Dermis microvascular lymphatic vessel endothelial cell (primary cell): ENCODE data around the gene DTX2. TPM values are rescaled to one million over a fixed set of nuclear protein-coding genes. Genes with fewer than 3 reads are reported as not detected.
A peak's percentile ranks its signal among the peaks of the same experiment; 100 is the strongest.
"Not testable (repeated sequence)": the region's sequence is repeated elsewhere in the genome, so short reads cannot be mapped to it uniquely, and the experiment has no call there.

Experiments used
- DNase-seq, 2 donors: peaks; one replicate each; pipeline versions ENCODE4 v3.0.0 to v3.0.0-alpha.2; 2010; ENCODE audit warnings: low read depth in 2 of 2
- total RNA-seq: library from RNA; depleted of rRNA; stranded (reverse); fragments of >200 nt; gene quantifications from 2 replicates; pipeline ENCODE4 v1.2.1, GENCODE V29; 2014

The DTX2 gene
- total RNA-seq, 1 donor from 2014 or later = 4.1 TPM

DNA sequence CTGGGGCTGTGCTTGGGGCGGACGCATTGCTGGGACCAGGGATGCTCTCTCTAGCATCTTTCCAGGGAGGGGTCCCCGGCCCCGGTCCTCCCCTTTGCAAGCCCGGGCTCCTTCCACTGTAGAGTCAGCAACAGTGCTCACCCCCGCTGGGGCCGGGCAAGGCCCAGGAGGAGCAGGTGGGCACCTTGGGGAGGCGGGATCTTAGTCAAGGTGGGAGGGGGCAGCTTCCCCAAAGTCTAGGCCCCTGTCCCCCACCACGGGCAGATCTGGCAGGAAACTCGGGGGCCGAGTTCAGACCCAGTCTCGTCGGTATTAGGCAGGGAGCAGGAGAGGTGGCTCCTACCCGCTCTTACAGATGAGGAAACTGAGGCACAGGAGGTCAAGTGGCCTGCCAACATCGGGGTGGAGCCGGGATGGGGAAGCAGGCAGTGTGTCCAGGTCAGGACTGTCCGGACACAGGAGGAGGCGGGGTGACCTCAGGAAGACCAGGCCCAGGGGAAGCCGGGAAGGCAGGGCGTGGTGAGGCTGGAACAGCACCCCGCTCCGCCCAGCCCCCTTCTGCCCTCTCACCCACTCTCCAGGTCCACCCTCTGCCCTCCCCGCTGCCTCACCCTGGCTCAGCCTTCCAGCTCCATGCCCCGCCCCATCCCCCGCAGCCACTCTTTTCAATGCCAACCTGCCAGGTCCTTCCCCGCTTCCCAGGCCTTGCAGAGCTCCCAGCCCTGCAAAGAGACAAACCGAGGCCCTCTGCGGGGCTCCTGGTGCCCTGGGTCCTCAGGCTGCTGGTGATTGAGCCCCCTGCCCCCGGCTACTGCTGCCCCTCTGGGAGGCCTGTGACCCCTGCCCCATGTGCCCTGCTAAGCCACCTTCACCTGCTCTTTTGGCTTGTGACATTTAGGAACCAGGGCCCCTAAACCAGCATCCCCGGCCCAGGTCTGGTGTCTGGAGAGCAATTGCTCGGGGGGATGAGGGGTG lies 50.7 kb downstream of the DTX2 start:
- DNase-seq = not testable (repeated sequence)

DNA sequence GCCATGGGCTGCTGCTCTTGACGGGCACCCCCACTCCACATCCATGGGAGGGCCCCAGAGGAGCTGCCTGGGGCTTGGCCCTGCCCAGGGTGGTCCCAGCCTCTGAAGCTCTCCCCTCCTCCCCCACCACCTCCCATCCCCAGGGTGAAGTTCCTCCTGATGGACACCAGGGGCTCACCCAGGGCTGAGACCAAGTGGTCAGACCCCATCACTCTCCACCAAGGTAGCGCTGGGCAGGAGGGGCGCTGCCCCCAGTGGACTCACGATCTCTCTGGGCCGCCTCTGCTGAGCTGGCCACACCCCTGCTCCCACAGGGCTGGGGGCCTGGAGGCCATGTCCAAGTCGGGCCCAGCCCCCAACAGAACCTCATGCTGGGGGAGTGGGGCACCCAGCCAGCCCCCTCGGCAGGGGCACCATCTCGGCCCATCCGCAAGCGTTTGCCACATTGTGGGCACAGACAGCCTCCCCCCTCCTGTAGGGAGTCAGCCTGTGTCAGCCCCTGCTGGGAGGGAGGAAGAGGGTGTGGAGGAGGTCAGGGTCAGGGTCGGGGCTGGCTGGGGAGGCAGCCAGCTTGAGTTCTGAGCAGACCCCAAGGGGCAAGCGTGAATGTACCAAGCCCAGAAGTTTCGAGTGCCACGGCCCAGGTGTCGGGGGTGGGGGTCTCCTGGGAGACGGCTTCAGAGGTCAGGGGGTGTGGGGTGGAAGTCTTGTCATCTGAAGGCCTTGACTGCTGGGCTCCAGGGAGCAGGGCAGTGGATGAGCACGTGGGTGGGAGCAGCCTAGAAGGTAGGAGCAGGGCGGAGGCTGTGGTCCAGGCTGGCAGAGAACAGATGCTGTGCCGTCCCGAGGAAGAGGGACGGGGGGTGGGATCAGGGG lies 51.7 kb downstream of the DTX2 start:
- DNase-seq = peak in 1 of 2 donors; percentile 35

DNA sequence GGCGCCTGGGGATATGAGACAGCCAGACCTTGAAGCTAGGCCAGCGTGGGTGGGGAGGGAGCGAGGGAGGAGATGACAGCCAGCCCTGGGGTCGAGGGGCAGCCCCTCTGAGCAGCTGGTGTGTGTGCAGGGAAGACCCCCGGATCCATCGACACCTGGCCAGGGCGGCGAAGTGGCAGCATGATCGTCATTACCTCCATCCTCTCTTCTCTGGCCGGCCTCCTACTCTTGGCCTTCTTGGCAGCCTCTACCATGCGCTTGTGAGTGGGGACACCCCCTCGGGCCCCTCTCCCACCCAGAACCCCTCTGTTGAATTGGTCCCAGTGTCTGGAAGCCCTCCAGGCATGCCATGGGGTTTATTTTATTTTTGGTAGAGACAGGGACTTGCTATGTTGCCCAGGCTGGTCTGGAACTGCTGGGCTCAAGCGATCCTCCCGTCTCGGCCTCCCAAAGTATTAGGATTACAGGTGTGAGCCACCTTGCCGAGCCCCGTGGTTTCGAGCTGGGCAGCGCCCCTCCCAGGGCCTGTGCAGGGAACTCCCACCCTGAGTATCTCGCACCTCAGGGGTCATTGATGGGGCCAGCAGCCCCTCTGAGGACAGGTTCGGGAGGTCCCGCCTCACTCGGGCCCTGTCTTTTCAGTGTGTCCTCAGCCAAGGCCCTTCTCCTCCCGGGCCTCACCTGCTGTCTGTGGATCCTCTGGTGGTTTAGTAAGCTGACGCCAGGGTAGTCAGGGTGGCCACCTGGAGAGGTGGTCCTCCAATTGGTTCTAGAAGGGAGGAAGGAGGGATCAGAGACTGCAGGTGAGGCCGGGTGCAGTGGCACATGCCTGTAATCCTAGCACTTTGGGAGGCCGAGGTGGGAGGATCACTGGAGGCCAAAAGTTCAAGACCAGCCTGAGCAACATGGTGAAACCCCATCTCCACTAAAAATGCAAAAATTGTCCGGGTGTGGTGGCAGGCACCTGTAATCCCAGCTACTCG lies 52.6 kb downstream of the DTX2 start:
- no peak for DNase-seq

GRCh38 chr7:76514926-76515771 lies 53.6 kb downstream of the DTX2 start:
- no peak for DNase-seq

DNA sequence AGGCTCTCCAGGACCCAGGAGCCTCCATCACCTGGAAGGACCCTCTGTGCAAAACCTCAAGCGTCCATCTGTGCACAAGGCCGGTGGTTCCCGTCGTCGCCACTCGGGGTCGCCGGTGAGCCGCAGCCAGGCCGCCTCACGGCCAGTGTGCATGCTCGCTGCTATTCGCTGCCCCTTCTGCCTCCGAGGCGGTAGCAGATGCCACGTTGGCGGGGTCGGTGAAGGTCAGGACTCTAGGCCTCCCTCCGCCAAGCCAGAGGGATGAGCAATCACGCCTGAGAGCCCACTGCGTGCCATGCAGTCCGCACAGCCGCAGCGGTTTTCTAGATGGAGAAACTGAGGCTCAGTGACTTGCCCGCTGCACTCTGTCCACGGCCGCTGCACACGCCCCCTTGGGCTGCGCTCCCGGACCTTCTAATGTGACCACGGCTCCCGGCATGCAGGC lies 54.5 kb downstream of the DTX2 start:
- peak in 1 of 2 donors; percentile 40 for DNase-seq

GRCh38 chr7:76516932-76517331 lies 55.4 kb downstream of the DTX2 start:
- DNase-seq = not testable (repeated sequence)

GRCh38 chr7:76526183-76526582 lies 64.7 kb downstream of the DTX2 start:
- not testable (repeated sequence) for DNase-seq

- DNase-seq = not testable (repeated sequence)
Measured at GRCh38 chr7:76531643-76532042, 70.1 kb downstream of the DTX2 start.

DNA sequence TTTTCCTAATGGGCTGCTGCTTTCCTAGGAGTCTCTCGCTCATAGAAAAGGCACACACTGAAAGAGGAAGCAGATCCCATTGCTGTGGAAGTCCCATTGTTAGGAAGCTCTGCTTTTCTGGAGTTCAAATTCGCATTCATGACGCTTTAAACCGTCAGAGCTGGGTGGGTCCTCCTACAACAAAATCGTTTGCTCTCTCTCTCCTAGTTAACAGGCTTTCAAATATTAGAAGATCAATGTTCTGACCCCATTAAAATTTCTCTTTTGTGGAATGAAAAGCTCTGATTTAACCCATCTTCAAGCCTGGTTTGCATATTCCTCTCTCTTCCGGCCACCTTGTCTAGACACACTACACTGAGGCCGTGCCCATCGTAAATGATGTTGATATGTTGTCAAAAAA lies 81.7 kb downstream of the DTX2 start, which contains the start of gene SPDYE16:
Gene SPDYE16 (minus strand): TSS at position 101 of the 400 bp plus-strand sequence. CDS start 1,838 bp downstream, outside the sequence.
- not testable (repeated sequence) for DNase-seq

DNA sequence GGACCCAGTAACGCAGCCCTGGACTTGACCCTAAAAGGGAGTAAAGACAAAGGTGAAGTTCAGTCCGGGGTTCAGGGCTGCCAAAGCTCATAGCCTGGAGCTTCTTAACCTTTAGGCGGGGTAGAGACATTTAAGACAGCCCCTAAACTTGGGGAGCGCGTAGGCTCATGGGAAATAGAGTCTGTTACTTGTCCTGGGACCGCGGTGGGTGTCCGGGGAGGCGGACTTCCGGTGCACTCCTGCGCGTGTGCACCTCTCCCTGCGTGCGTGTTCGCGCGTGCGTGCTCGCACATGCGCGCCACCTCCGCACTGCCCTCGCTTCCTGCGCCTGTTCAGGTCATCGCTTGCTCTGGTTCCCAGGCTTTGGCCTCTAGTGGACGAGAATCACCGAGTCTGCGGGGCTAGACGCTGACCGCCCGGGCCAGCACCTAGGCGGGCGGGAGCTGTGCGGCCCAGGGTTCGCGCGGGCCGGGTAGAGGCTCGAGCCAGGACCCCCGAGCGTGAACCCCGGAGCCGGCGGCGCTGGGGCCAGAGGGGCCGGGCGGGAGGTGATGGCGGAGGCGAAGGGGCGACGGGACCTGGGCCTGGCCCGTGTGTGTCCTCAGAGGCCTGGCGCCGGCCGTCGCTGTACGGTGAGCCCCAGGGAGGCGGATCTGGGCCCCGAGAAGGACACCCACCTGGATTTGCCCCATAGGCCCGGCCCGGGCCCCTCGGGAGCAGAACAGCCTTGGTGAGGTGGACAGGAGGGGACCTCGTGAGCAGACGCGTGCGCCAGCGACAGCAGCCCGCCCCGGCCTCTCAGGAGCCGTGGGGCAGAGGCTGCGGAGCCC lies 87.7 kb downstream of the DTX2 start:
- peak; percentile 54 to 70 for DNase-seq

GRCh38 chr7:76549855-76550248 lies 88.3 kb downstream of the DTX2 start:
- peak in 1 of 2 donors; percentile 3 for DNase-seq

GRCh38 chr7:76551992-76552391 lies 90.5 kb downstream of the DTX2 start:
- DNase-seq = not testable (repeated sequence)

Other genes starting within 250 kb of the DTX2 start
- gene HSPB1, start 159.0 kb upstream of the DTX2 start, total RNA-seq = 72.3 and 134 TPM in 2 replicates
- gene YWHAG, start 102.7 kb upstream of the DTX2 start, total RNA-seq = 84.6 and 122 TPM in 2 replicates
- 0.51 and 0.63 TPM in 2 replicates for gene SSC4D, start 52.0 kb upstream of the DTX2 start, total RNA-seq
- 1.7 and 2.5 TPM in 2 replicates for gene ZP3, start 36.8 kb upstream of the DTX2 start, total RNA-seq
- 0.13 and 0.38 TPM in 2 replicates for gene UPK3B, start 48.8 kb downstream of the DTX2 start, total RNA-seq
- gene SPDYE16, start 81.6 kb downstream of the DTX2 start, total RNA-seq = 0.13 TPM in 1 of 2 replicates, not detected in the other
- 1.0 and 2.6 TPM in 2 replicates for gene POMZP3, start 165.6 kb downstream of the DTX2 start, total RNA-seq